Measurements from ENCODE around the gene C1QTNF5. TPM values are rescaled to one million over a fixed set of nuclear protein-coding genes. Genes with fewer than 3 reads are reported as not detected.

Gene C1QTNF5
- total RNA-seq, 1 experiment from 2014 or later: not detected

DNA sequence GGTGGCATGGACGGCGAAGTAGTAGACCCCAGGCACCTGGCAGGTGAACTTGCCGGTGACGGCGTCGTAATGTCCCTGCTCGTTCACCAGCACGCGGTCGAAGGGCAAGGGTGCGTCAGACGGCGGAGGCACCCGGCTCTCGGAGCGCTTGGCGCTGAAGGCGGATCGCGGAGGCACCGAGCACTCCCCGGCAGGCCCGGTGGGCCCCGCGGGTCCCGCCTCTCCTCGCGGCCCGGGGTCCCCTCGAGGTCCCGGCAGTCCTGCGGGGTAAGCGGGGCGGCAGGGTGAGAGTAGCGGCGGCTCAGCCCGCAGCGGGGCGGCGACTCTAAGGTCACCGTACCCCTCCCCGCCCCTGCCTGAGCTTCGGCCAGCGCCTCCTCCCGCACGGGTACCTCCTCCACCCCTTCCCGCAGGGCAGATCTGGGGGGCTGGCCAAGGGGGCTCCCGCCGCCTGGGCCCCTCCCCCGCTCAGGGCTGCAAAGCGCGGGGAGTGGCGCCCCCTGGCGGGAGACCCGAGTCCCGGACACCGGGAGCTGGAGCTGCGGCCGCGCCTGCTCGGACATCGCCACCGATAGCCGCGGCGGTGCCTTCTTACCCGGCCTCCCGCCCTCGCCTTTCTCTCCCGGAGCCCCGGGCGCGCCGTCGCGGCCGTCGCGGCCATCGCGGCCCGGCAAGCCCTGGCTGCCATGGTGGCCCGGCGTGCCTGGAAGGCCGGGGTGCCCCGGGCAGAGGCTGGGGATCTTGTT, 921 bp downstream of the C1QTNF5 start:
- no peak for DNase-seq (ENCODE audit: extremely low read depth, low read depth)

- DNase-seq (ENCODE audit: extremely low read depth, low read depth): no peak
Measured at GRCh38 chr11:119338965-119339588, 1.6 kb downstream of the C1QTNF5 start.

- DNase-seq (ENCODE audit: extremely low read depth, low read depth): no peak
Measured at GRCh38 chr11:119338318-119338890, 2.3 kb downstream of the C1QTNF5 start.

GRCh38 chr11:119337581-119338317, 2.9 kb downstream of the C1QTNF5 start:
- no peak for DNase-seq (ENCODE audit: extremely low read depth, low read depth)

DNA sequence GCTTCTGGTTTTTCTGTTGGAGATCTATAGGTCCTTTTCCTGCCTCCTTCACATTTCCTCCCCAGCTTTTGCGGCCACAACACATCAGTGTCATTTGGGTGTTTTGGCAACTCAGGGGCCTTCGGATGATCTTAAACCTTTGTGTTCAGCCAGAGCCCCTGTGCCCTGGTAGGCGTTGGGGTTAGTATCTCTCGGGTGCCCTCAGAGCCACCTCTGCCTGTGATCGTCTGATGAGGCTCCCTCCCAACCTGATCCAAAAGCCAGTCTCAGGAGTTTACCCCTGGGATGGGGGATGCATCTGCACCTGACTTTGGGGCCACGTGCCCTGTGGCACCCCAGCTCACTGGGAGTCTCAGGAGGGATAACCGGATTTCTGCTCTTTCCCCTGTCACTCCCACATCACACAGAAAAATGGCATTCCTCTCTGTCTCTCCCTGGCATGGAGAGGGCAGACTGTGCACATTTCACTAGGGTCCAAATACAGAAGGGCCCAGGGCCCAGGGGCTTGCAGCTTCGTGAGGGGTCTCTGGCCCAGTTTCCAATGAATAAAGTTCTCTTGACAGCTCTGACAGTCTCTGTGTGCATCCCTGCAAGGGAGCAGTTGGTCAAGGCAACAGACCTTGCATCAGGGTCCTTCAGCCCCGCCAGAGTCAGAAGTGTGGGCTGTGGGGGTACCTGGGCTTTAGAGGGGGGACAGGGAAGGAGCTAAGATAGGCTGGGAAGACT, 3.8 kb downstream of the C1QTNF5 start:
- no peak for DNase-seq (ENCODE audit: extremely low read depth, low read depth)

GRCh38 chr11:119335655-119336543, 4.8 kb downstream of the C1QTNF5 start:
- no peak for DNase-seq (ENCODE audit: extremely low read depth, low read depth)

- no peak for DNase-seq (ENCODE audit: extremely low read depth, low read depth)
Measured at GRCh38 chr11:119335091-119335654, 5.5 kb downstream of the C1QTNF5 start.

DNA sequence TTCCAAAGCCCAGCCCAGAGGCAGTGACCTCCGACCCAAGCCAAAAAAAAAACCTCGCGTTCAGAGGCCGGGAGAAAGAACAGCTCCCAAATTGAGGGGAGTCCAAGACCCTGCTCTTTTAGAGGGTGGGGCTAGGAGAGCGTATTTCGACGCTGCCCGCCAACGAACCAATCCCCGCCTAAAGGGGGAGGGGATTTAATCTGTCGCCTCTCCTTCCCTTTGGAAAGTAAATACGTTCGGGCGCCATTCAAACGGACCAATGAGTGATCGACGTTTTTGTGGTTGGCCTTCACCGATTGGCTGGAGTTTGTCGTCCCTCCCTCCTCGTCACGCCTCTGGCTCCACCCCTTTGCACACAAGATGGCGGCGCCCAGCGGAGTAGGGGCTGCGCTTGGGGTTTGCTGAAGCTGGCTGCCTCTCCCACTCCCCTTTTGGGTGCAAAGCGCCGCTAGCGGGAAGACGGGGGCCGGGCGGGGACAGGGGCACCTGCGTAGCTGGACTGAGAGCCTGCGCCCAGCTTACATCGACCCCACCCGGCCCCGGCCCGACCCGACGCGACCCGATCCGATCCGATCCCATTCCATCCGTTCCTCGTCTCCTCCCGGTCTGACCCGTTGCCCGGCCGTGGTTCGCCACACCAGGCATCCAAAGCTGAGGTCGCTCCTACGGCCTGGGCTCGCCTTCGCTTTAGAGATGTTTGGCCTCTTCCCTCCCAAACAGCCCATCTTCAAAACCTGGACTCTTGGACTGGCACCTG, 6.3 kb downstream of the C1QTNF5 start, which contains the start of gene RNF26:
TSS of gene RNF26 (plus strand) at position 354 of the 757 bp plus-strand sequence. CDS start 596 bp downstream, outside the sequence.
- peak; percentile 96 for DNase-seq (ENCODE audit: extremely low read depth, low read depth)

DNA sequence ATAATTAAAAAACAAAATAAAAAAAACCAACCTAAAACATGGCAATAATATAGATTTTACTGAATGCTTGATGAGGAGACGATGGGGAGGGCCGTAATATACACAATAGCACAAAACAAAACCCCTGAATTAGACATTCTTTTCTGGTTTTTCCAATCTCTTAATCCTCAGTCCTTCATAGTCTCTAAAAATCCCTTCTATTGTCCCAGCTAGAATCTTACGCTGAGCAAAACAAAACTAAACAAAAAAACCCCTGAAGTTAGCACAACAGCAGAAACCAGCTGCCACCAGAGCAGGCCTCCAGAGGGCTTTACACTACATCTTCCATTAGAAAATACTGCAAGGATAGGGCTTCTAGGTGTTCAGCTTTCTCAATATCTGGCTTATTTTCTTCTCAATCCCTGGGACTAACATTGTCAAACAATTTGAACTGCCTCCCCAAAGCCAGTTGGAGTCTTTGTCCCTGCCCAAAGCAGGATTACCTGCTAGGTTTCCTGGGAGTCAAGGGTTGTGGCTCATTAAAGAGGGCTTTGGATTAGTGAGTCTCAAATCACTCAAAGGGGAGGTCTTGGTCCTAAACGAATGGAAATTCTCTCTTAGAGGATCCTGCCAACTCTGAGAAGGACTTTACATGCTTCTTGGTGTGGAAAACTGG, 8.4 kb downstream of the C1QTNF5 start:
- DNase-seq (ENCODE audit: extremely low read depth, low read depth): no peak

- DNase-seq (ENCODE audit: extremely low read depth, low read depth): no peak
Measured at GRCh38 chr11:119330237-119330636, 10.4 kb downstream of the C1QTNF5 start.

GRCh38 chr11:119329320-119329719, 11.4 kb downstream of the C1QTNF5 start:
- DNase-seq (ENCODE audit: extremely low read depth, low read depth): no peak

GRCh38 chr11:119324189-119324588, 16.5 kb downstream of the C1QTNF5 start:
- DNase-seq (ENCODE audit: extremely low read depth, low read depth): no peak

GRCh38 chr11:119323532-119324033, 17.1 kb downstream of the C1QTNF5 start:
- no peak for DNase-seq (ENCODE audit: extremely low read depth, low read depth)

DNA sequence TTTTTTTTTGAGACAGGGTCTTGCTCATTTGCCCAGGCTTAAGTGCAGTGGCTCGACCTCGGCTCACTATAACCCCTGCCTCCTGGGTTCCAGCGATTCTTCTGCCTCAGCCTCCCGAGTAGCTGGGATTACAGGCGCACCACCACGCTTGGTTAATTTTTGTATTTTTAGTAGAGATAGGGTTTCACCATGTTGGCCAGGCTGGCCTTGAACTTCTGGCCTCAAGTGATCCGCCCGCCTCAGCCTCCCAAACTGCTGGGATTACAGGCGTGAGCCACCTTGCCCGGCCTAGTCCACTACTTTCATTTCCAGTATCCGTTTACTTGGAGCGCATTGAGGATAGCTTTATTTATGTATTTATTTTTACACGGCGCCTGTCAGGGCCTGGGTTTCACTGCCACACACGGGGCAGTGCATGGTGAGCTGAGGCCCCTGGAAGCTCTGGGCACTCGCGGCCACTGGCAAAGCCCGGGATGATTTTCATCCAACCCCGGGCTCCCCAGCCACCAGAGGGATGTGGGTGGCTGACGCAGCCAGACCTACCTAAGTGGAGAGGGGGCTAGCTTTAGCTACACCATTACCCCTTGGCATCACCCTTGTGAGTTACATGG, 17.7 kb downstream of the C1QTNF5 start:
- DNase-seq (ENCODE audit: extremely low read depth, low read depth): no peak

DNA sequence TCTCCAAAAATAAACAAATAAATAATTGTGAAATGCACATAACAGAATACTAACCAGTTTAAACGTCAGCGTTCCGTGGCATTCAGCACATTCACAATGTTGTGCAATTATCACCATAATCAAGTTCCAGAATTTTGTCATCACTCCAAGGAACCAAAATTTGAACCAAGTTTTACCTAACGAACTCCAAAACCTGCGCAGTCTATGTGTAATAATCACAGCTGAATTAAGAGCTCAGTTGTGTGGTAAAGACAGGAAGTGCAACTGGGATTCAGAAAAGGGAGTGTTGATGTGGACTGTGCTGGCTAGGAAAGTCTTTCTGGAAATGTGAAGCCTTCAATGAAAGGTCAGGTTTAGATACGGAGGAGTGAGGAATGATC, 18.3 kb downstream of the C1QTNF5 start:
- no peak for DNase-seq (ENCODE audit: extremely low read depth, low read depth)

GRCh38 chr11:119320776-119321524, 19.7 kb downstream of the C1QTNF5 start:
- DNase-seq (ENCODE audit: extremely low read depth, low read depth): no peak
